ENCODE measurements around the gene CHSY3. TPM values are rescaled to one million over a fixed set of nuclear protein-coding genes. Genes with fewer than 3 reads are reported as not detected.

The CHSY3 gene
- total RNA-seq, 1 donor from 2014 or later = not detected

DNA sequence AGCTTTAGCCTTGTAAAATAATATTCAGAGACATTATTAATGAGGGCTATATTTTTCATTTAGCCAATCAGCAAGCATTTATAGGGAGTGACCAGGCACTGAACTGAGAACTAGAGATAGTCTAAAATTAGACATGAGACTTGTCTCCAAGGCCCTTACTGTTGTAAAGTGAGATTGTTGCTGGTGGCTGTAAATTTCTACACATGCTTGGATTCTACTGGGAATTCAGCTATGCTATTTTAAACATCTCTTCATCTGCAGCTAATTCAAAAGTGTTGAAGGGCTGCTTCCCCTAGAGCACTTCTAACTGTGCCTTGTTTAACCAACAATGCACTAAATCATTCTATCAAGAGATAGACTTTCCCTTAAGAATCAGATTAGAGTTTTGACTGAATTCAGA lies 67.4 kb downstream of the CHSY3 start:
- no peaks in the 10 kb centered on the region for H3K9me3 Mint-ChIP-seq (ENCODE audit: unreplicated experiment)

DNA sequence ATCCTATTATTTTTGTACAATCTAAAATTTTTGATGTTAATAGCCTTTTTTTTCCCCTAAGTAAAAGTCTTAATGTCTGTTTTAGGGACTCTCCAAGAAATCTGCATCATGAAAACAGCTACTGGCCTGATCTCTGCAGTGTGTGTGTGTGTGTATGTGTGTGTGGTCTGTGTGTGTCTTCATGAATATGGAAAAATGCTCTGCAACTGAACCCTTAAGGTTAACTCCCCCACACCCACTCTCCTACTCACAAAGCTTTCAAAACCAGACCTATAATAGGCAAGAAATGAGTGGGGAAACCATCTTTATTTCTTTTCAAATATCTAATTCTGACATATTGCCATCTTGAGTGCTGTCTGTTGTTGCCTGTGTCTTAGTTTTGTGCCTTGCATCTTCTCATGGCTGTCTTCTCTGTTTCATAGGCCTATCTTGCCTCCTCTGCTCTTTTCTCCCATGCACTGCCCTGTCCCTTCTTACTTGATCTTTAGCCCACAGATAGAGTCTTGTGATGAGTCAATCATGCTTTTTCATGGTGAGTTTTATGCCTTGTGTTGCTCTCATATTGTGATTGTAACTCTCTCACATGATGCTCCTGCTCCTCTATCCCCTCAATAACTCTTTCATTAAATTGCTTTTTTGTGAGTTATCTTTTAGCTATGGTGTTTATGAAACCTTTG lies 68.3 kb downstream of the CHSY3 start:
- Mint-ChIP-seq H3K4me1 (ENCODE audit: low read depth, unreplicated experiment) (no peaks in the 10 kb centered on the region), H3K27ac (ENCODE audit: unreplicated experiment) (no peak overlapping the region), H3K27me3 (ENCODE audit: unreplicated experiment) (no peaks in the 10 kb centered on the region), H3K4me3 (ENCODE audit: unreplicated experiment) (no peak overlapping the region), H3K9me3 (ENCODE audit: unreplicated experiment) (no peaks in the 10 kb centered on the region), H3K36me3 (ENCODE audit: unreplicated experiment) (no peaks in the 10 kb centered on the region)
- TF ChIP-seq, protein P1, sequence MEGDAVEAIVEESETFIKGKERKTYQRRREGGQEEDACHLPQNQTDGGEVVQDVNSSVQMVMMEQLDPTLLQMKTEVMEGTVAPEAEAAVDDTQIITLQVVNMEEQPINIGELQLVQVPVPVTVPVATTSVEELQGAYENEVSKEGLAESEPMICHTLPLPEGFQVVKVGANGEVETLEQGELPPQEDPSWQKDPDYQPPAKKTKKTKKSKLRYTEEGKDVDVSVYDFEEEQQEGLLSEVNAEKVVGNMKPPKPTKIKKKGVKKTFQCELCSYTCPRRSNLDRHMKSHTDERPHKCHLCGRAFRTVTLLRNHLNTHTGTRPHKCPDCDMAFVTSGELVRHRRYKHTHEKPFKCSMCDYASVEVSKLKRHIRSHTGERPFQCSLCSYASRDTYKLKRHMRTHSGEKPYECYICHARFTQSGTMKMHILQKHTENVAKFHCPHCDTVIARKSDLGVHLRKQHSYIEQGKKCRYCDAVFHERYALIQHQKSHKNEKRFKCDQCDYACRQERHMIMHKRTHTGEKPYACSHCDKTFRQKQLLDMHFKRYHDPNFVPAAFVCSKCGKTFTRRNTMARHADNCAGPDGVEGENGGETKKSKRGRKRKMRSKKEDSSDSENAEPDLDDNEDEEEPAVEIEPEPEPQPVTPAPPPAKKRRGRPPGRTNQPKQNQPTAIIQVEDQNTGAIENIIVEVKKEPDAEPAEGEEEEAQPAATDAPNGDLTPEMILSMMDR (IDR thresholded peaks at IDR 0.05; ENCODE audit: partially characterized antibody, unreplicated experiment) = no peak
- DNase-seq = no peak

More for the DNA sequence above, 67.4 kb downstream of the CHSY3 start:
- Mint-ChIP-seq H3K4me3 (ENCODE audit: unreplicated experiment) (no peak overlapping the region), H3K4me1 (ENCODE audit: low read depth, unreplicated experiment) (no peaks in the 10 kb centered on the region), H3K27me3 (ENCODE audit: unreplicated experiment) (no peaks in the 10 kb centered on the region), H3K27ac (ENCODE audit: unreplicated experiment) (no peak overlapping the region), H3K36me3 (ENCODE audit: unreplicated experiment) (no peaks in the 10 kb centered on the region)
- DNase-seq = no peak
- TF ChIP-seq, protein P1 (IDR thresholded peaks at IDR 0.05; ENCODE audit: partially characterized antibody, unreplicated experiment) = no peak

- TF ChIP-seq, protein P1 (IDR thresholded peaks at IDR 0.05; ENCODE audit: partially characterized antibody, unreplicated experiment) = no peak
- no peaks in the 10 kb centered on the region for H3K27me3 Mint-ChIP-seq (ENCODE audit: unreplicated experiment)
- no peaks in the 10 kb centered on the region for H3K36me3 Mint-ChIP-seq (ENCODE audit: unreplicated experiment)
- H3K9me3 Mint-ChIP-seq (ENCODE audit: unreplicated experiment) = no peaks in the 10 kb centered on the region
- DNase-seq = no peak
- H3K4me1 Mint-ChIP-seq (ENCODE audit: low read depth, unreplicated experiment) = no peaks in the 10 kb centered on the region
- no peak overlapping the region for H3K27ac Mint-ChIP-seq (ENCODE audit: unreplicated experiment)
- no peak overlapping the region for H3K4me3 Mint-ChIP-seq (ENCODE audit: unreplicated experiment)
These were observed 69.6 kb downstream of the CHSY3 start for GRCh38 chr5:129973716-129974426.

DNA sequence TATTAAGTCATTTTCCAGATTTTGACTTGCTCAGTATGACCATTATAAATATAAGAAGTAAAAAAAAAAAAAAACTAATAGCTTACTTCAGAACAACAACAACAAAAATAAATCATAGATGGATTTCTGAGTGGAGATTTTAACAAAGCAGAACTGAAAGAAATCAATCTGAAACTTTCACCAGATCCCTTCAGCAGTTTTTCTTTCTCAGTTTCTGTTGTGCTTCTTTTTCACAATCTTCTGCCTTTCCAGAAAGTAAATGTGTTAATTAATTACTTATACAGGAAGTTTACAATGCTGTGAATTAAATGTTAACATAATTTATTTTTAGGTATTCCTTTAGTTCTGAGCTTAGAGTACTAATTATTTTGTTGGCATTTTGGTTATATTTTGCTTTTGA lies 73.5 kb downstream of the CHSY3 start:
- H3K4me1 Mint-ChIP-seq (ENCODE audit: low read depth, unreplicated experiment) = no peaks in the 10 kb centered on the region
- H3K27ac Mint-ChIP-seq (ENCODE audit: unreplicated experiment) = no peak overlapping the region
- no peak overlapping the region for H3K4me3 Mint-ChIP-seq (ENCODE audit: unreplicated experiment)
- no peak for DNase-seq
- no peaks in the 10 kb centered on the region for H3K36me3 Mint-ChIP-seq (ENCODE audit: unreplicated experiment)
- no peaks in the 10 kb centered on the region for H3K9me3 Mint-ChIP-seq (ENCODE audit: unreplicated experiment)
- no peaks in the 10 kb centered on the region for H3K27me3 Mint-ChIP-seq (ENCODE audit: unreplicated experiment)
- TF ChIP-seq, protein P1 (IDR thresholded peaks at IDR 0.05; ENCODE audit: partially characterized antibody, unreplicated experiment) = no peak

- Mint-ChIP-seq H3K36me3 (ENCODE audit: unreplicated experiment) (no peaks in the 10 kb centered on the region), H3K4me3 (ENCODE audit: unreplicated experiment) (no peak overlapping the region), H3K27ac (ENCODE audit: unreplicated experiment) (no peak overlapping the region), H3K4me1 (ENCODE audit: low read depth, unreplicated experiment) (no peaks in the 10 kb centered on the region), H3K27me3 (ENCODE audit: unreplicated experiment) (no peaks in the 10 kb centered on the region), H3K9me3 (ENCODE audit: unreplicated experiment) (no peaks in the 10 kb centered on the region)
- no peak for DNase-seq
- TF ChIP-seq, protein P1 (IDR thresholded peaks at IDR 0.05; ENCODE audit: partially characterized antibody, unreplicated experiment) = no peak
These were observed 74.0 kb downstream of the CHSY3 start for GRCh38 chr5:129978270-129978669.
